GM19467 (cell line): ENCODE data around the gene PEX14.
"Not testable (repeated sequence)": the region's sequence is repeated elsewhere in the genome, so short reads cannot be mapped to it uniquely, and the experiment has no call there.

Experiments used
- ATAC-seq: cut with Tn5 transposase; IDR thresholded peaks from one replicate; pipeline ENCODE4 v1.9.1; 2021; ENCODE audit warnings: mild to moderate bottlenecking, moderate library complexity; ENCODE audit not compliant: unreplicated experiment

The PEX14 gene

DNA sequence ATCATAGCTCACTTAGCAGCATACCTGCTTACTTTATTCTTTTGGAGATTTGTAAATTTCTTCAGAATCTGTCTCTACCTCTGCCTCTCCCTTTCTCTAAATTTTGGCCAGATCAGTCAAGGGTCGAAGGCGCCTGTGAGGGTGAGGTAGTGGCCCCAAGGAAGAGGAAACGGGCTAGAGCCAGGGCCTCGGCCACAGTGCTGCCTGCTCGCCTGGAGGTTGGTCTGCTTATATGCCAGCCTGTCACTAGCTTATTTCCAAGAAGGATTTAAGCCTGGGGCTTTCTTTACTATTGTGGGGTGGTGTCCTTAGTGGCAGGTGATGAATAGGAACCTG, 19.6 kb downstream of the PEX14 start:
- no peak for ATAC-seq

DNA sequence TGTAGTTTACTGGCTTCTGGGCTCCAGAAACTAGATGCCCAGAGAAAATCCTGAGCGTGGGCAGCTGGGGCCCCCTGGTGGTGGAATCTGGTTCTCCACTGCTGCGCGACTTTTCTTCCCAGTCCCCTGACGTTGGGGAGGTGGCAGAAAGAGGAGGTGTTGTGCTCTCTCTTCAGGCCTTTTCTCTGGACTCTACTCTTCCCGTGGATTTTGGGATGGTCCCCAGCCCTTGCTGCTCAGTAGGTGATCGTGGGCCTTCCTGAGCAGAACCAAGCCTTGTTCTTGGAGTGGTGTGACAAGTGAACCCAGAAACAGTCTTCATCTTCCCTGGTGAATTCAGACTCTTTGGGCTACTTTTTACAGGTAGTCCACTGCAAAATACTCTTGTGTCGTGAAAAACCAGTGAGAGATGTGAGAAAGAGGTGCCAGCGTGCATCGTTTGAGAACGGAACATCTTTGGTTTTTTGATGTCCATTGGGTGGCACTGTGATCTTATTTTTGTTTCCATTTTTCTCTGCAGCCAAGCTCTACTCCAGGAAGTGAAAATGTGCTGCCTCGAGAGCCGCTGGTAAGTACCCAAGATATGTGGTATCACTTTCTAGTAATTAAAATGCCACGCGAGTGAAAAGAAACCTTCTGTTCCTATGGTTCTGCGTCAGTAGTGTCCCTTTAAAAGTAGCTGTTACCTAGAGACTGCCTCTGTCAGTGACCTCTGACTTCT, 20.2 kb downstream of the PEX14 start:
- ATAC-seq = peak; percentile 68

DNA sequence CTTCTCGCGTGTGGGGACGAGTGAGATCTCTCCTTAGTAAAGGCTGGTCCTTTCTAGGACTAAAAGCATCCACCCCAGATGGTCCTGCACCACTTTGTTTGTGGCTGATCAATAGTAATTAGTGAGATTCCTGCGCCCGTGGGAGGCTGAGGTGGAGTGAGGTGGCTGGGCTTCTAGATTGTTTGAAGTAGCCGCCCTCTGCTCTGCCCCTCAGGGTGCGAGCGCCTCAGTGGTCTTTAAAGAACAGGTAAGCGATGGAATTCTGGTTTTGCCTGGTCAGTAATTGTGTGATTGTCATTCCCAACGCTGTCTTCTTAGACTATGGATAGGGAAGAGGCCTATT, 20.7 kb downstream of the PEX14 start:
- no peak for ATAC-seq

DNA sequence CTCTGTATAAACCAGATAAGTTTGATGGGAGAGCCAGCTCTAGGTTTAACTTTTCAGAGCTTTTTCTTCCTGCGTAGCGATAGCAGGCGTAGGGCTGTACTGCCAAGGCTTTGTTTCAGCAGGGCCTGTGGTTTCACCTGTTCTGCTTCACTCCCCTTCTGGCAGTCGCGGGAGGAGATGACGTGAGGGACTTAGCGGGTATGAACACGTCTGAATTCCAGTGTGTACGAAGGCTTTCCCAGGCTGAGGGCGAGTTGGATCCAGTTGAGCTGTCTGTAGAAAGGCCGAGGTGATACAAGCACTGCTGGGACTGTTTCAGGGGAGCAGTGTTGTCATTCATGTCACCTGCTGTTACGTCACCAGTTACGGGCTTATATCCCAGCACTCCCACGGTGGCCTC, 21.2 kb downstream of the PEX14 start:
- no peak for ATAC-seq

DNA sequence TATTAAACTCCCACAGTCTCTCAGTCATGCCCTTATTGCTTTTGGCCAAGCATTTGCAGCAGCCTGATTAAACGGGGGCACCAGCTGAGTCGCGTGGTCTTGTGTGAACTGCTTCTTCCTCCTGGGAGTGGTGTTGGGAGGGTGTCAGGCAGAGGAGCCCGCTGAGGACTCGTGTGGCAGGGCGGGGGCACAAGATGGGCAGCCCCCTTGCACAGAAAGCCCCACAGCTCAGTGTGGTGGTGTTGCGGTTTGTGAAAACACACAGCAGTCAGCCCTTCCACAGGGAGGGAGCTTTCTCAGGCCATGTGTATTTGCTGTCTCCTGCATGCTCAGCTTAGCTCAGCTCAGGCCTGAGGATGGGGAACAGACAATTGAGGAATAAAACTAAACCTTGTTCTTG, 22.4 kb downstream of the PEX14 start:
- no peak for ATAC-seq

DNA sequence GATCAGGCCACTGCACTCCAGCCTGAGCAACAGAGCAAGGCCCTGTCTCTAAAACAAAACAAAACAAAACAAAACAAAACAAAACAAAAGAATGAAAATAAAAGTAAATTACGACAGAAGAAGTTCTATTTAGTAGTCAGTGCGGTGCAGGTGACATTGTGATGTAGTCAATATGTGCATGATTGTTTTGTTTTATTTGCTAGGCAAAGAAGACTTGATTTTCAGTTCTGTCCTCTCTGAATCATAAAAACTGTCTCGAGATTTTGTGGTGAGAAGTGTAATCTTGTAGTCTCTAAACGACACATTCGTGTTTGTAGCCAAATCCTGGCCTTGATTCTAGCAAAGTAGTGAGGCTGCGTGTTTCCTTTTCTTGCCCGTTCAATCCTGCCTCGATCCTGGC, 23.5 kb downstream of the PEX14 start:
- ATAC-seq = no peak

DNA sequence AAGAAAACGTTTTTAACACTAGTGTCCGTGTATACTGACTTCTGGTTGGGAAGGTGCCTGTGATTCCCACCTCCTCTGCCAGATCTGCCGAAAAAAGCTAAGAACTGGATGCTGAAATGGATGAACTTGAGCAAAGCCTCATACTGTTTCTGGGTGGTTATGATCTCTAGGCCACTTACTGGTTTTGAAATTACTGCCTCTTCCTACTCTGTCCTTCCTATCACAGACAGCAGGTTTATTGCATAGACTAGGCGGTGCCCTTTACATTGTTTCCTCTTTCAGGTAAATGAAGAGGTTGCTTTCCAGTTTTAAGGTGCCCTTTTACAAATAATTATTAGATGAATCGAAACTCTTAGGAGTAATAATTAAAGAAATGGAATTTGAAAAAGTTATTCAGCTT, 27.5 kb downstream of the PEX14 start:
- no peak for ATAC-seq

DNA sequence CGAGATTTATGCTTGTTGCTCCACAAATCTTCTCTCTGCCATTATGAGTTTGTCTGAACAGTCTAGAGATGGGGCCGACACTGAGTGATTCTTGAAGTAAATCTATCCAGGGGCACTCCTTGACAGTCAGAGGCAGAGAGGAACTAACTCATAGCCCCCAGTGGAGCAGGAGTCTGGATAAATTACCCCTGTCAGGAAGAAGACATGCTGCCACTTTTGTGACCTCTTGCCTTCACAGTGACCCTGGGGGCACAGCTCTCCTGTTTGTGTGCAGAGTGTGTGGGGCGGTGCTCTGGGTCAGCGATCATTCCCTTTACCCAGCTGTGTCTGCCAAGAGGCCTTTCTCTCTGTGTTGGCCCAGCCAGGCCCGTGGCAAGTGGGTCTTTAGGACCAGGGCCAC, 29.5 kb downstream of the PEX14 start:
- ATAC-seq = no peak

DNA sequence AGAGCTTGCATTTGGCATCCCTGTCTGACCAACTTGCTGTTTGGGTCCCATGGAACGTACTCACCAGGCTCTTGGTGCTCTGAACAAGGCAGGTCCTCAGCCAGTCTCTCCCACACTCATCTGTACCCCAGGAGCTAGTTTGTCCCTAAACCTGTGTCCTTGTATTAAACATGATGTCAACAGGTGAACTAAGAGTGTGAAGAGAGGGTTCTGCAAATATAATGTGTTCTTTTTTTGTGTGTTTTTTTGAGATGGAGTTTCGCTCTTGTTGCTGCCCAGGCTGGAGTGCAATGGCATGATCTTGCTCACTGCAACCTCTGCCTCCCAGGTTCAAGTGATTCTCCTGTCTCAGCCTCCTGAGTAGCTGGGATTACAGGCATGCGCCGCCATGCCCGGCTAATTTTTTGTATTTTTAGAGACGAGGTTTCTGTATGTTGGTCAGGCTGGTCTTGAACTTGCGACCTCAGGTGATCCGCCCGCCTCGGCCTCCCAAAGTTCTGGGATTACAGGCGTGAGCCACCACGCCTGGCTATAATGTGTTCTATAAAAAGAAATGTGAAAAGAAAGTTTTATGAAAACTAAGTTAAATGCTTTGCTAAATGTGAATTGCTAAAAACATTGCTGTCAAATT, 31.4 kb downstream of the PEX14 start:
- ATAC-seq = not testable (repeated sequence)

DNA sequence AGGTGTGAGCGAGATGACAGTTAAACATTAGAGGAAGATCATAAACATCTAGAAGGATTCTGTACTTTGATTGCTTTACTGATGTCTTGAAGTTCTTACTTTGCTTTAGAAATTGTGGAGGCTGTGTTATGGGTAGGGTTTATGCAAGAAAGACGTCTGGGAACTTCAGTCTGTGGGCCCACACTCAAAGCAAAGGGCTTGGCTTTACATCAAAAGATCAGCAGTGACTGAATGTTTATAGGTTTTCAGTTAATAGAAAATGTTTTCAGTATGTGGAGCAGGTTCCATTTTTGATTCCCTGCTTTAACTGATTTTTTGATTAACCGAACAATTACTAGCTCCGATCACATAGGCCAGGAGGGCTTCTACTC, 31.9 kb downstream of the PEX14 start:
- ATAC-seq = no peak

DNA sequence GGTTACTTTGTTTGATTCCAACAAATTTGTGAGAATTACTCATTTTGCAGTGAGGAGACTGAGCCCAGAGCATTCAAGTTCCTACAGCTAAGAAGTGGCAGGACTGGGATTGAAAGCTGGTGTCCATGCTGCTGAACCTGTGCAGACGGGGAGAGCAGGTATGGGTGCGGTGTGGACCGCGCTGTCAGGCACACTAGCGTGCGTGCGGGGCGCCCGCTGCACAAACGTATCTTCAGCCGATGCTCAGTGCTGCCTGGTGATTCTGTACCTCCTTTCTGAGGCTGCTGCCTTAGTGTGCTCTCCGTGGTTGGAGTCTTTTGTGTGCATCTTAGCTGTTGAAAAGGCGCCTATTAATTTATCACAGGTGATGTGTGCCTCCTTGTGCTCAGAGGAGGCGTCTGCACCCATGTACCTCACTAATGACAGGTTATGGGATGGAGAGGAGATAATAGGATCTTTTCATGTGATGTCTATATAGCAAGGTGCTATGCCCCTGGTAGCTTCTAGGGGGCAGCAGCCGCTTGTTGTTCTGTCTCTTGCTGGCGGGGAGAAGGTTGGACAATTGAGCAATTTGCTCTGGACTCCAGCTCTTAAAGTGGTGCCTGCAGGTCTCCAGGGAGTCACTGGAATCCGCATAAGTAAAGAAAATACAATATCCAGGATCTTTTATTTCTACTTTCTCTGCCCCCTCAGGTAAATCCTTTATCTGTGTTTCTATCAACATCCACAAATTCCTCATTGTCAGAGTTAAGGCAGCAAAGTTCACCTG, 32.5 kb downstream of the PEX14 start:
- no peak for ATAC-seq

DNA sequence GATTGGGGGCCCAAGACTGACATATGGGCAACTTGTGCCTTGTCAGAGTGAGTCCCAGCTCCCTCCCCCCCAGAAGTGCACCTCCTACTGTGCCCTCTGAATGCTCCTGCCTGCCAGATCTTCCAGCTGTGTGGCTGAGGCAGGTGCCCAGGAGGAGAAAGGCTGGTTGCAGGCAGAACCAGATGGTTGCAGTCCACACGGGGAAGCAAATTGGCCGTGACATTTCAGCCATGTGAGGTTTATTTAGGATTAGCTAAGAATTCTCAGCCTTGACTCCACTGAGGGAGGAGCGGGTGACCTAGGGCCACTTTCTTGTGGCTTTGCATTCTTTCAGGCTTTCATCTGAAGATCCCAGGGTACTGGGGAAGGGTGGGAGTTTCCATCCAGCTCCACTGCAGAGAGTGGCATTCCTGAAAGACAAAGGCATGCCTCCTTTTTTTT, 33.8 kb downstream of the PEX14 start:
- ATAC-seq = no peak

DNA sequence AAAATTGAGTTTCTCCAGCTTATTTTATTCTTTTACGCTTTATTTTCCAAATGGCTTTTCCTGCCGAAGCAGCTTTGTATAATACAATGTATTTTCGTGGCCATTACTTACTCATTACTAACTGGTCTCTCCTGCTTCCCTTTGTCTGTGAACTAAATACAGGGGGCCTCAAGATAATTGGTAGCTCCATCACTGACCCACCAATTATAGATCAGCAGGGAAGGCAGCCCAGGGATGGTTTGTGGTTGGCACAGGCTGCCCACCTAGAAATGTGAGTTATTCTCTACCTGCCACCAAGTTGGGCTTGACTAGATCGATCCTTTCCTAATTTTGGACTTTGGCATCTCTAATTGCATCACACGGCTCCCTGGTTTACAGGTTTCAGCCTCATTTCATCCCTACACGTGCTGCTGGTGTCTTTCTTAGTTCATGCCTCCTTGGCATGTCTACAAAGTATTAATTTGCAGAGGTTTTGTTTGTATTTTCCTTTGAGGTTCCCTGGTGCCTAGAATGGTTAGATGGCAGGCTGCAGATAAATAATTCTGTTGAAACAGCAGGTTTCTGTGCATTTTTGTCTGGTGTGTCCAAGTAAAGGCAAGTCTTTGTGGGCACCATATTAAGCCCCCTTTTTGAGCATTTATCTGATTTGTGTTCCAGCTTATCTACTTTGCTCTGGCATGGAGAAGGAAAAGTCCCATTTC, 35.2 kb downstream of the PEX14 start:
- no peak for ATAC-seq

DNA sequence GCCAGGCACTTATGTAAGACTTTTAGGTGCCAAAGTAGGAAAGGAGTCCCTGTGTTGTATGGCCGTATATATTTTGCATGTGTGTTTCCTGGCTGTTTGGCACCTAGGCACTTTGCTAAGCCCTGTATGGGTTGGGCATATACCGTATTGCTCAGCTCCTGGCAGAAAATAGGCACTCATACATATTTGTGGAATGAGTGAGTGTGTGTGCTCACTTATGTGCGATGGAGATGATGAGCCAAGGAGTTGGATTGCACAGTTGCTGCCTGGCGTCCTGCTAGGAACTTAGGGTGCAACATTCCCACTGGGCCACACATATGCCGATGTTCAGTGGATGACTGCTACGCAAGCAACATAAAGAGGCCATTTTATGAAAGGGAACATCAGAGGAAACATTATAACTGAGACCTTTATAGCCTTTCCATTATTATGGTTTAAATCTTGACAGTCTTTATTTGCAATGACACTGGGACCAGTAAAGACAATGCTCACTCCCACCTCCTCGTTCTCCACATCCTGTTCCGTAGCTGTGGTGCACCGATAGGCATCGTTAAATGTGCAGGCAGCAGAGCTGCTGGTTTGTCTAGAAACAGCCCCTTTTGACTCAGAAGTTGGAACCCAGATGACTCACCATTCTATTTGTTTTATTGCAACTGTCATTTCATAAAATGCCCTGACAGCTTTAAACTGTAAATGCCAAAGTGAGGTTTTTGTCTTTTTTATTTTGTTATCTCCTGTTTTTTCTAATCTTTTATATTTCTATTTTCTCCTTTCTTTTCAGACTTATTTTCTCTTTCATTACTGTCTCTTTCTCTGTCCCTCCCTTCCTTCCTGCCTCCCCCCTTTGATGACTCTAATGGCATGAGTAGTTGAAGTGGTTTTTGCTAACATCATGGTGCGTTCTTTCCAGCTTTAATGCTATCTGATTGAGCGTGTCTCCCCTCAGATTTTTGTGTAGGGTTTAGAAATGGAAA, 36.1 kb downstream of the PEX14 start:
- peak; percentile 79 for ATAC-seq

DNA sequence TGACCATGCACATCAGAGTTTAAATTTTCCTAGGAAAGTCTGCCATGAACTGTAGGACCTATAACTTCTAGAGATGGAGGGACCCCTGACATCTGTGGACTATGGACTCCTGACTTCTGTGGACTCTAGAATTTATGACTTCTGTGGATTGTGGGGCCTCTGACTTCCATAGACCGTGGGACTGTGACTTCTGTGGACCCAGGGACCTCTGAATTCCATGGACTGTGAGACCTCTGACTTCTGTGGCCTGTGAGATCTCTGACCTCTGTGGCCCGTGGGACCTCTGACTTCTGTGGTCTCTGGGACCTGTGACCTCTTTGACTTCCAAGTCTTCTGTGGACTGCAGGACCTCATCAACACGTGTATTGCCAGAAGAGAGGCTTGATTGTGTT, 36.7 kb downstream of the PEX14 start:
- no peak for ATAC-seq

DNA sequence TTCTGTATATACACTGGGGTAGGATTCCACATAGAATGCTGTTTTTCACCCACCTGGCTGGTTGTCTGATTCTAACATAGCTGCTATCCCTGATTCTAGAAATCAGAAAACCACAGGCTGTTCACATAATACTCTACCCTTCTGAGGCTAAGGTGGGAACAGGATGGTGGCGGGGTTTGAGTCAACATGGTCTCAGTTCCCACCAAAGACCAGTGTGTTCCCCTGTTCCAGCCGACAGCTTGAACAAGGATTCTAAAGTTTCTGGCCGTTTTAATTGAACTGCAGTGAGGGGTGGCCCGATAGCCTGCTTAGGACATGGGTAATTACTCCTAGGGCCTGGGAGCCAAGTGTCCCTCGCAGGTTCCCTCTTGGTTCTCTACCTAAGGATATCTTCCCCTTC, 38.4 kb downstream of the PEX14 start:
- no peak for ATAC-seq

DNA sequence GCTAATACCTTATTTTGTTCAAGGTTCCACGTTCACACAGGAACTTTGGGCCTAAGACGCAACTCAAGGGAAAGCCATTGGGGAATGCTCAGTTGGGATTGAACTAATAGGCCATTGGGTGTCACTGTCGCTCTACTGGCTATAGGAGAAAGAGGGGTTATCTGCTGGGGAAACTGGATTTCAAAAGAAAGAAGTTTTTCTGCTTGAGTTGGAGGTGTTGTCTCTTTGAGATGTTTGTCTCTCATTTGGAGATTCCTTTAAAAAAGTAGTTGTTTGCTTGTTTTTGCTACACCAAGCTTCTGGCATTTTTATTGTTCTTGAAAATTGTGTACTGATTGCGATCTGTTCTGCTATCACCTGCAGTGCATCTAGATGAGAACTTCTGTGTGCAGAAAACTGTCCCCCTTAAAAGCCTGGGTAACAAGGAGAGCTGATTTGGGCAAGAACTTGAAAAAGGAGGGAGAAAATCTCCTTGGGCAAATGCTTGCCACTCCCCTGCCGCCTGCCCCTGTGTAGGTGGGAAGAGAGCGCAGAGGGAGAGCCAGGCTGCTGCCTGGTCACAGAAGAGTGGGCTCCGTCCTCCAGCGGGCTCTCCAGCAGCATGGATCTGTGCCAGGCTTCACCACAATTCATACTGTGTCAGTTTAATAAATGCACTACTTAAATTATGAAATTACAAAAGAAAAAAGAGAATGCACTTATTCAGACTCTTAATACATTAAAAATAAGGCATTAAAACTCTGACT, 39.9 kb downstream of the PEX14 start:
- no peak for ATAC-seq

DNA sequence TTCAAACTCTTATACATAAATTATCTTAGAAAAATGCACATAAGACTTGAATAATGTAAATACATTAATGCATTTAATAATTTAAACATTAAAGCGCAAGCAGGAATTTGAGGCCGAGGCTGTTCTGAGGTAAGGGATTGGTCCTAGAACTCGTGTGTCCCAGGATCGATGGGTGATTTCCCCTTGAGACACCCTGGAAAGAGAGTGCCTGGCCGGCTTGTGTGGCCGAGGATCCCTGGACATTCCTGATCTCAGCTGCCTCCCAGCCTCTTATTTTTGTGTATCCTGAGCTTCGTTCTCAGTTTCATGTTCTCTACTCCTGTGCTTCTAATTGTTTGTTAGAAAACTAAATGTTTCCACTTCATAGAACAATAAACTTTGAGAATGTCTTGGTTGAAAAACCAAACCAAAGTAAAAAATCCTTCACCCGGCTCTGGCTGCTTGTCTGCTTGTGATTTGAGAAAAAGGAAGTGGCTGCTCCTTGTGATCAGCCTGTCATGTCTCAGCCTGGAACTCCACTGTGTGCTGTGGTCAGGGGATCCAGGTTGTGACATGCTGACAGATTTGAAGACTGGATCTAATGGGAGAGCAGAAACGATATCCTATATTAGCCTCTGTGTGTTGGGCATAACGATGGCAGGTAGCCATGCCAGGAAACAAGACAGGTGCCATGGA, 40.7 kb downstream of the PEX14 start:
- no peak for ATAC-seq

DNA sequence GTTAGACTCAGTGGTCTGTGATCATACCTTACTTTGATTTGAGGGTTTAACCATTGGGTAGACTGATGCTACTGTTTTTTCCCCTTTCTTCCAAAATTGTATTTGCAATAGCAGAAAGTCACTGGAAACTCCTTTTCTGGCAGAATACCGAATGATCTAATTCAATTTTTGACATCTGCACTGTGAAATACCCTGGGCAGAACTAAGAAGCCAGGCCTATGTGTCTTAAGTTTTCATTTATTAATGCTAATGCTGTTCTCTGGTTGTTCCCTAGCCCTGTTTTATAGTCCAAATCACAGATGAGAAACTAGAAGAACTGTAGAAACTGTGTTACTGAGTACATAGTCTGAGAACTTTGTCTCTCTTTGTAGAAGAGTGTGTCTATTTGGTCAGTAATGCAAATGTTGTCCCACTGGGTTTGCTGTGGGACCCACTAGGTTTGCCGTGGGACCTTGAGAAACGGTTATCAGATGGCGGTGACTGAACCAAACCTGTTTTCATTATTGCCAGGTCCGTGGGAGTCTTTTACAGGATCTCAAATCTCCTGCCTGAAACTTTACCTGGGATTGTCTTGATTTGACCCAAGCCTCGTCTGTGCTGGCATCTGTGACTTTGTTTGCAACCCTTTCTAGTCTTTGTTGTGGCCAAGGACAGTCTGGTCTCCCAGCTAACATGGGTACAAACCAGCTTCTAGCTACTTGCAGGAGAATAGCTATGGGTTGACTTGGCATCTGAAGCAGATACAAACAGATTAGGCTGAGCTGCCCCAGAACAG, 41.4 kb downstream of the PEX14 start:
- ATAC-seq = no peak
